GM21528 (cell line): ENCODE measurements around the gene CASP9.
A peak's percentile ranks its signal among the peaks of the same experiment; 100 is the strongest.
"Not testable (repeated sequence)": the region's sequence is repeated elsewhere in the genome, so short reads cannot be mapped to it uniquely, and the experiment has no call there.

ENCODE experiments used
- ATAC-seq: cut with Tn5 transposase; IDR thresholded peaks from one replicate; pipeline ENCODE4 v1.9.1; 2021; ENCODE audit warnings: mild to moderate bottlenecking, moderate library complexity; ENCODE audit not compliant: unreplicated experiment, low FRiP score

The CASP9 gene

GRCh38 chr1:15526490-15527339 is 2.7 kb upstream of the CASP9 start, which contains the start of gene DNAJC16:
DNAJC16 (plus strand) TSS chr1:15526848; CDS start chr1:15529106, 2,258 bp downstream.
- peak; percentile 54 for ATAC-seq

- no peak for ATAC-seq
These were observed 2.0 kb upstream of the CASP9 start for GRCh38 chr1:15526021-15526489.

- peak; percentile 3 for ATAC-seq
These were observed 1.3 kb upstream of the CASP9 start for GRCh38 chr1:15525050-15526020.

GRCh38 chr1:15524283-15525049 is 451 bp upstream of the CASP9 start:
- peak; percentile 54 for ATAC-seq

GRCh38 chr1:15523104-15524020 is 653 bp downstream of the CASP9 start:
- no peak for ATAC-seq

- ATAC-seq: no peak
These were observed 1.5 kb downstream of the CASP9 start for GRCh38 chr1:15522551-15522950.

- not testable (repeated sequence) for ATAC-seq
These were observed 2.7 kb downstream of the CASP9 start for GRCh38 chr1:15521206-15521906.

GRCh38 chr1:15519625-15520024 is 4.4 kb downstream of the CASP9 start:
- ATAC-seq: no peak

- ATAC-seq: no peak
These were observed 8.9 kb downstream of the CASP9 start for GRCh38 chr1:15515022-15515663.

GRCh38 chr1:15514557-15514956 is 9.5 kb downstream of the CASP9 start:
- ATAC-seq: not testable (repeated sequence)

GRCh38 chr1:15513919-15514318 is 10.1 kb downstream of the CASP9 start:
- ATAC-seq: no peak

- no peak for ATAC-seq
These were observed 10.8 kb downstream of the CASP9 start for GRCh38 chr1:15513192-15513591.

- no peak for ATAC-seq
These were observed 13.2 kb downstream of the CASP9 start for GRCh38 chr1:15510611-15511405.

- ATAC-seq: no peak
These were observed 14.4 kb downstream of the CASP9 start for GRCh38 chr1:15509586-15509985.

GRCh38 chr1:15508700-15509487 is 15.1 kb downstream of the CASP9 start:
- ATAC-seq: no peak

GRCh38 chr1:15507278-15507677 is 16.7 kb downstream of the CASP9 start:
- no peak for ATAC-seq

GRCh38 chr1:15506831-15507230 is 17.2 kb downstream of the CASP9 start:
- no peak for ATAC-seq
